ENCODE measurements around the gene GPATCH2.
"Not testable (repeated sequence)": the region's sequence is repeated elsewhere in the genome, so short reads cannot be mapped to it uniquely, and the experiment has no call there.

Gene GPATCH2

DNA sequence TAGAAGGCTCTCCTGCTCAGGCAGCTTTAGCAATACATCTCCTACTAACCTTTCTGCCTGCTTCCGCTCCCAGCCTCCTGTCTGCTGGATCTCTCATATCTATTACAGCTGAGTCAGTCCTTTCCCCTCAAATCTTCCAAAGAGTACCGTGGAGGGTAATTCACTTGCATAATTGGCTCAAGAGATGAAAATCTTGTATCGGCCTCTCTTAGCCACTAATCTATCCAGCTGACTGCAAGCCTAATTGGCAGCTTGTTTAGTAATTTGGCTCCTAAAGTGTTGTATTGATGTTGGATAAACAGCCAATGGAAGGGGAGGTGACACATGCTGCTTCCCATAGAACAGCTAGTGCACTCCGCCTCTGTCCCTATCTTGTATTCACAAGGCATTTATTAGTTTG lies 195.7 kb downstream of the GPATCH2 start:
- no peak for DNase-seq

DNA sequence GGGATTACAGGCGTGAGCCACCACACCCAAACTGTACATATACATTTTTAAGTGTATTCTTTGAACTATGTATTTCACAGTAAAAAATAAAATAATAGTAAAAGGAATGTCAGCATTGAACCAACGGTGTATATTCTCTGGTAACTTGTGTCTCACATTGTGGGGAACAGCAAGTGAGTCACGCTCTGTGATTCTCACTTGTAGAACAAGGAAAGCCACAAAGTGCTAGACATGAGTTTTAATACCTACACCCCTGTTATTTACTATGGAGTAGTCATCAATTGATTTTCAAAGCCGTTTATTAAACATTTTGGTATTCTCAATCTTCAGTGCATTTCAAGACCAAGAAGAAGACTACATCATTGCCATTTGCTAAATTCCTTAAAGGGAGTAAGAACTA lies 197.2 kb downstream of the GPATCH2 start:
- DNase-seq: no peak

DNA sequence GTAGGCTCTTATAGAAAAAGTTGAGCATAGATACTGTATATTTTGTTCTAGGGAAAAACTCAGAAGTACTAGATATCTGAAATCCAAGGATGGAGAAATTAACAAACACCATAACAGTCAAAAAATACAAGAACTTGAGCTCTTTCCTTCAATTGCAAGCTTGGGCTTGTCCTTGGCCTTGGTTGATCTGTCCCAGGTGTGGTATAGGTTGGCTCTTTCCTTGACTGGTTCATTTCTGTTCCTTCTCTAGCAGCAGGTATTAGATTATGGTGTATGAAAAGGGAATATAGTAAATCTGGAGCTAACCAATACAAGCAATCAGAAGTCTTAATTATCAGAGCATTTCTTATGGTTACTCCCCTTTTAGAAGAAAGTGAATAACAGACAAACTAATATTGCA lies 198.6 kb downstream of the GPATCH2 start:
- DNase-seq: no peak

GRCh38 chr1:217431395-217431794 lies 199.5 kb downstream of the GPATCH2 start:
- DNase-seq: no peak

DNA sequence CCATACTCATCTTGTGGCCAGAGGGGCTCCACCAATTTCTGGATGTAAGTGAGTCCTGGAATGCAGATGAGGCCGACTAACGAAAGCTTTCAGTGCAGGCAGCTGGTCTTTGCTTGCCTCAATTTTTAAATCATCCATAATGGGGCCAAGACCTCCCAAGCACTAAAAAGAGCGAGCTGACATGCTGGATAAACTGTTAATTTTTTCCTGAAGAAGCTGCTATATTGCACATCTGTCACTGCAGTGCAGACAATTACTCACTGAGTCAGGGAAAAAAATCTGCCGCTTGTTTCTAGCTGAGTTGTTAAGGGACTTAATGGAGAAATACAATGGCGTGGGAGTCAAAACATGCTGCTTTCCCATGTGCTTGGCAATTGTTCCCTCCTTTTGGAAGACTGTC lies 205.5 kb downstream of the GPATCH2 start:
- no peak for DNase-seq

GRCh38 chr1:217419194-217419551 lies 211.7 kb downstream of the GPATCH2 start:
- DNase-seq: no peak

DNA sequence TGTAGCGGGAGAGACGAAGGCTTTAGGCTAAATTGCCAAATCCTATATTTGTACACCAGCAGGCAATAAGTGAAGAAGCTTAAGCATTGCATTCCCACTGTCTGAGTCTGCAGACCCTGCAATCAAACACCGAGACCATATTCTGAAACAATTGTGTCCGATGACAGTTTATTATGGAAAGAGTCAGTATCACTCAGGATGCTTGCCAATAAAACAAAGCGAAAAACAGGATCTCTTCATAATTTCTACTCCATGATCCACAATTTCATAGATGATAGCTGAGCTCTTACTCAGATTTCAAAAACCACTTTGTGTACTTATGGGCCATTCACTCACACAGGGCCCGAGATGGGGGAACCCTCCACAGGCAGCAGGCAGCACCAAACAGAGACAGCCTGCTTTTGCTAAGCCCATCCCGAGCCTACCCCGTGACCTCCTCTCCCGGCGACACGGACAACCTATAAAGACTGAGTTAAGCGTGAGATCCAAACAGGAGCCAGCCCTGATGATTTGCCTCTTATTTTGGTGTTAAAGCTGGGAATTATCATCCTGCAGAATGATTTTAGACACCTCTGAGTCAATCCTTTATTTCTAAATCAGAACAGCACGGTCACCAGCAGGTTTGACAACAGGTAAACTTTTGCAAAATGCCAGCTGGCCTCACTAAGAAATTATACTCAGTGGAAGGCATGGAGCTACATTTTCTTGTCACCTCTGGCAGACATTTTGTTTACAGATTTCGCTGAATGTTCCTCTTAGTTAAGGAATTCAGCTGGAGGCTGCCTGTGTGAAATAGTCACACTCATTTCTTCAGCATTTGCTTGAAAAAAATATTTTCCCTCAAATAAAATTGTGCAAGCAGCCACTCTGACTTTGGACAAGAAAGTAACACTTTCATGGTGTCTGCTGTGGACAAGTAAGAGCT lies 212.4 kb downstream of the GPATCH2 start:
- DNase-seq: no peak

- DNase-seq: no peak
Observed at GRCh38 chr1:217417363-217417762, 213.5 kb downstream of the GPATCH2 start.

DNA sequence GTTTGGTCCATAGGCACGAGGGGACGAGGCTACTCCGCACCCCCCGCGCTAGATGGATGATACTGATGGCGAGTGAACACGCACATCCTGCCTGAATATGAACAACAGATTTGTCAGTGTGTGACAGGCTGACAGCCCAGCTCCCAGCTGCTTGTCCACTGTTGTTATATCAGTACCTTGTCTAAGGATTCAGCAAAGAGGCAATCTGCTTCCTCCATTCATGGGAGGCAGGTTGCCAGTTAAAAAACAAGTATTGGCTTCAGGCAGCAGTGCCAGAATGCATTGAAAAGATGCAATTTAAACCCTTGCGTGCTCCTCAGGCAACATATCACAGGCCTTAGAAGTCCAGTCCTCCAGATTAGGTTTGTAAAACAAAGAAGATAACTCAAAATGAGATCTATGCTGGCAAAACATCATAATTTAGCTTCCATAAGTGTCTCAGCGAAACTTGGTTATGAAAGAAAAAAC lies 223.3 kb downstream of the GPATCH2 start:
- no peak for DNase-seq

DNA sequence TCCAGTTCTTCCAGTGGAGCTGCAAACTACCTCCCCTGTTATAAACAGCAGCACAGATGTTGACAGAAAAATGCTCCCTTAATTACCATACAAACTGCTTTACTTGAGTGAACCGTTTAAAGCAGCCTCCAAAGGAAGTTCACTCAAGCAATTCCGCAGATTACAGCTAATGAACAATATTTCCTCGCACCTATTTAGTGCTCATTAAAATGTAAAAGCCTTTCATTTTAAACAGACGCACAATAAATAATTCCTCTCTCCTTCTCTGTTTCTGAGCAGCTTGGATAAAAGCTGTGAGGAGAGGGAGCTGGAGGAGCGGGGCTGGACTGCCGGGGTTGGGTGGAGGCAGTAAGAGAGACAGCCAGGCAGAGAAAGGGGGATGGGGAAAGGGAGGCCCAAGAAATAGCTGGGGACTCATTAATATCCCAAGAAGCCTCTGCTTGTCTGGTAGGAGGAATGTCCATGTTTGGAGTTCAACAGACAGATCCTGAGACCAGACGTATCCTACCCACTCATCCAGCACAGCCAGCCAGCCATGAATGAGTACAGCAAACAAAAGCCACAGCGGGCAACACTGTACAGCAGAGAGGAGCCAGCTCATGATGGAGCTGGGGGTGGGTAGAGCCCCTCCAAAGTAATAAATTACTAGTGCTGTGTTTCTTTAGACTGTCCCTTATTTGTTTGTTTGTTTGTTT lies 227.7 kb downstream of the GPATCH2 start:
- DNase-seq: no peak

DNA sequence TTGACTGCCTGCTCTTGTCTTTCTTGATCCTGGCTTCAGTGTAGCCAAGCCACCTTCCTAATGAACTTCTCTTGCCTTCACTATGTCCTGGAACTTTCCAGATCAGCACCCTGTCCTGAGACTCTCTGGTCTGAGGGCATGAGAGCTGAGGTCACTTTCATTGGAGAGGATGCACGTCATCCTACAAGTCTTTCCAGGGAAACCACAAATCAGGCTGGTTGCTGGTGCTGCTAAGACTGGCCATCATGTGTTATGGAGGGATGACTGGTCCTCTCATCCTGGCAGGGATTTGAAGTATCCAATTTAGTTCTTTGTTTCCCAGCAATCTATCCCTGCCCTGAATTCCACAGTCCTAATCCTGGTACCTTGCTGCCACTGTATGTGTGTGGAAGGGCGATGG lies 228.6 kb downstream of the GPATCH2 start:
- DNase-seq: no peak

- DNase-seq: no peak
Observed at GRCh38 chr1:217393896-217394295, 237.0 kb downstream of the GPATCH2 start.

- no peak for DNase-seq
Observed at GRCh38 chr1:217392441-217392840, 238.4 kb downstream of the GPATCH2 start.

GRCh38 chr1:217389895-217390294 lies 241.0 kb downstream of the GPATCH2 start:
- DNase-seq: no peak

DNA sequence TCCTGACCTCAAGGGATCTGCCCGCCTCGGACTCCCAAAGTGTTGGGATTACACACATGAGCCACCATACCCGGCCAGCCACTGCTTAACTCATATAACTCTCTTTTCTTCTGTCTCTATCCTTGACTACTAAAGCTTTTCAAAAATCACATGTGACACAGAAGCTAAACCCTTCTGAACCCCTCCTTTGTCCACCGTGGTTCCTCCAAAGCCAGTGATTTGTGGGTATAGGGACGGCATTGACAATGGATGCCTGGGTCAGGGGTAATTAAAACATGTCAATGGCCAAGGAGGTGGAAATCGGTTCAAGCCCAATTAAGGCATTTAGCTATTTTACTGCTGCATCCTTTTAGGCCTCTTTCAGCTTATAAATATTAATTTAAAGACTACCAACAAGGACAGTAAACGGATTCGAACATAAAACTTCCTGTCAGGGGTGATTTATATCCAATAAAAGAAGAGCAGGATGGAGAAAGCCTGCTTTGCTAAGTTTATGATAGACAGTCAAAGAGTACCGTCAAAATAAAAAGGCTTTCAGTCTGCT lies 242.3 kb downstream of the GPATCH2 start:
- no peak for DNase-seq

GRCh38 chr1:217381773-217382172 lies 249.1 kb downstream of the GPATCH2 start:
- DNase-seq: not testable (repeated sequence)

GRCh38 chr1:217379804-217380203 lies 251.1 kb downstream of the GPATCH2 start:
- DNase-seq: not testable (repeated sequence)

GRCh38 chr1:217379336-217379735 lies 251.6 kb downstream of the GPATCH2 start:
- DNase-seq: no peak
